Astrocyte of the hippocampus (primary cell): Measurements from ENCODE around the gene NMNAT1.
"Not testable (repeated sequence)": the region's sequence is repeated elsewhere in the genome, so short reads cannot be mapped to it uniquely, and the experiment has no call there.

ENCODE experiments used
- DNase-seq: peaks from one replicate; pipeline ENCODE4 v3.0.0; 2011; ENCODE audit warnings: low read depth, low spot score

NMNAT1 gene

DNA sequence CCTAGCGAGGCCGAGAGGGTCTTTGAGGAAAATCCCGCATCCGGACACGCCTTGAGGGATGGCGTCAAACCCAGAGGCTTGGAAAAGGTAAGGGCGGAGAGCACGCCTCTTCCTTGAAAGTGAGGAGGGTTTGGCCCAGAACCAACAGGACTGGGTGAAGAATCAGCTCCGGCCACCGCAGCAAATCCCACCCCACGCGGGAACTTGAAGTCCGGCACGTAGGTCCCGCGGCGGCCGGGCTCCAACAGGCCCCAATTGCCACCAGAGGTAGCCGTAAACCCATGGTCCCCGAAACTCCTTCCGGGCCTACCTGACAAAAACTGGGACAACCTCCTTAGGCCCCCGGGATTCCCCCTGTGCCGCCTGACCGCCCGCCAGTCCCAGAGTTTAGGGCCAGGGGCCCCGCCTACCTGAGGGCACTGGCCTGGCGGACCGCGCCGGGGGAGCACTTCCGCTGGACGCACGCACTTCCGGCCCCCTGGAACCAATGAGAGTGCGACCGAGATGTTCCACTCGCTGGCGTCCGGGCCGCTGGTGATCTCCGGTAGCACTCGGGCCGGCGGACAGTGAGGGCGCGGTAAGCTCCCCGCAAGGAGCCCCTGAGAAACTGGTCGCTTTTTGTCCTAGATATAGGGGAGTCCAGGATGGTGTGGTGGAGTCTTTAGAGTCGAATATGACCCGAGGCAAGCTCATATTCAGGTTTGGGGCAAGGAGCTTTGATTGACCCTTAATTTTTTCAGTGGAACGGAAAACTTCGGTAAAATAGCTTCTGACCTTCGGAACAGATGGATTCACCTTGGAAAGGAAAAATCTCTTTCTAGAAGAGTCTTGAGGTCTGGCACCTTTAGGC lies at the start of gene NMNAT1, which contains the start of gene LZIC:
Gene NMNAT1, plus strand, starts transcription at position 537 of the 850 bp plus-strand sequence. CDS start 28,599 bp downstream, outside the sequence.
Gene LZIC, minus strand, starts transcription at position 453 of the 850 bp plus-strand sequence. CDS start 6,772 bp downstream, outside the sequence.
- DNase-seq, result peak; percentile 98

DNA sequence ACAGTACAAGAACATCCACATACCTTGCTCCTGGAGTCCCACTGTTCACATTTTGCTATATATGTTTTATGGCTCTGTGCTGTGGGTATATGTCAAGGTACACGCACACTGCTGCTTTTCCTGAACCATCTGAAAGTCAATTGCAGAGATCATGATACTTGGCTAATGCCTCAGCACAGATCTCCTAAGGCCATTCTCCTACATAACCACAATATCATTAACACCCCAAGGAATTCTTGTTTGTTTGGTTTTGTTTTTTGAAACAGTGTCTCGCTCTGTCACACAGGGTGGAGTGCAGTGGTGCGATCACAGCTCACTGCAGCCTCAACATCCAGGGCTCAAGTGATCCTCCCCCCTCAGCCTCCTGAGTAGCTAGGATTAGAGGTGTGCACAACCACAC lies 49.2 kb upstream of the NMNAT1 start:
- DNase-seq, result no peak

DNA sequence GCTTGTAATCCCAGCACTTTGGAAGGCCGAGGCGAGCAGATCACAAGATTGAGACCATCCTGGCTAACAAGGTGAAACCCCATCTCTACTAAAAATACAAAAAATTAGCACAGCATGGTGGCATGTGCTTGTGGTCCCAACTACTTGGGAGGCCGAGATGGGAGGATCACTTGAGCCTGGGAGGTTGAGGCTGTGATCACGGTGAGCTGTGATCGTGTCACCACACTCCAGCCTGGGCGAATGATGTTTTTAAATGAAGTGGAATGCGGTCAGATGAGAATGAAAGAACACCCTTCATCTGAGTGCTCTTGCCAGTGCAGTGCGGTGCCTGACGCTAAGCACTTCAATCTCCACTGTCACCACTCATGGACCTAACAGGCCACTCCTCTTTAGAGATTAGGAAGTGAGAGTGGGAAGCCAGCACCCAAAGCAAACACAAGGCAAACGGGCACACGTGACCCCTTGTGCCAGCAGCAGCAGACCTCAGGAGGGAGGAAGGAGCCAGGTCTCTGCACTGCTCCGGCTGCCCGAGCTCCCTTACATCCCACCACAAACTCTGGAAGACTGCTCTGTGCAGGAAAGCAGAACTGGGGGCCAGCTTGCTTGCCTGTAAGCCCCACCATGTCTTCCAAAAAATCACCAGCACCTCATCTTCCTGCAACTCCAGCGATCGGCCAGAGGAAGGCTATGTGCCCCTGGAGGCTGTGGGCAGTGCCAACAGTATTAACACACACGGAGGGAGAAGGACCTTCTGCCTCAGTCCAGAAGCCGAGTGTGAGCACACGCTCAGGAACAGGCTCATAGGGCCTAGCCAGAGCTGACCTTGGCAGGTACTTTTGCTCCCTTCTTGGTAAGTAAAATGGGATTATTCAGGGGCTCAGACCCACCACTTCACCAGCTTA lies 42.9 kb upstream of the NMNAT1 start:
- no peak for DNase-seq

DNA sequence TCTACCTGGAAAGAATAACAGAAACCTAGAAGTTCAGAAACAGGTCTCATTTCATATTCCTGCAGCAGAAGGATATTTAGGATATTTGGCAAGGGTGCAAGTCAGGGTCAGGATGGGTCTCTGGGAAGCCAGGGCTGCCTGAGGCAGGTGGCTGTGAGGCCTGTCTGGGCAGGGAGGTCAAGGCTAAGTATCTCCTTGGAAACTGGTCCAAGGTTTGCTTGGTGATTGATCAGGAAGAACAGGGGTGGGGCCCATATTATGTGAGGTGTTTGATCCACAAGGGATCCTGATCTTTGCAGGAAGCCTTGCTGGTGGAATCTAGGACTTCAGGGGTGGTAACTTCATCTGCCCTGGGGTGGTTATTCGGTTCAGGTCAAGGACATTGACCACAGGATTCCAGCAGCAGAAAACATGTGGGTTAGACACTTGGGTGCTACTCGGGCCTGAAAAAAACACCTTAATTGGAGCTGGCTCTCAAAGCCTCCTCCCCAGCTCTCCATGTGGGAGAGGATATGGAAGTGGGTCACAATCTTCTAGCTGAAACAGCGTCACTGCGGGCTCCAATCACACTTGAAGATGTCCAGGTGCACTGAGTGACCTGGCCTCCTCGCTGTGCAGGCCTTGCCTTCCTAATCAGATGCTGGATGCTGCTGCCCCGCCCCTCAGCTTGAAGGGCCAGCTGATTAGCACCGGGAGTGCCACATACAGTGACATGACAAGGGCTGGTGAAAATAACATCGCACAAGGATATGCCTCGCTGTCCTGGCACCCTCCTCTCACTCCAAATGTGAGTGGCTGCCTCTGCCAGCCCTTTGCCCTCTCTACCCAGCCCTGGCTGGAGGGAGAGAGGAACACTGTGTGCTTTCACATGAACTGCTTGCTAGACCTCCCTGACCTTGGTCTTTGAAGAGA lies 41.9 kb upstream of the NMNAT1 start:
- DNase-seq, result no peak

DNA sequence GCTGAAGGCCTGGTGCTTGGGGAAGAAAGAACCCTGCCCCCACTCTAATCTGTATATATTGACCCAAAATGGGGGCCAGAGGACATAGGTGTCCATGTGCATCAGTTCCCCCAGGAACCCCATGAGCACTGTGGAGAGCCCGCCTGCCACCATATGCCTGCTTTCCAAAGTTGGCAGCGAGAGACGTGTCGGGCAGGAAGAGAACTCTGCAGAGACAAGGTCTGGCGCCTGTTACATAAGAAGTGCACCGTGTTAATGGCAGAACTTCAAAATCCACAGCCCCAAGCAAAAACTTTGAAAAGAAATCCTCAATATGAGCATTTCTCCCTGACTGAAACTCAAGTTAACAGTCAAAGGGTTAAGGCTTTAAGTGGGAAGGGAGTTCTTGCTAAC lies 41.2 kb upstream of the NMNAT1 start:
- no peak for DNase-seq

DNA sequence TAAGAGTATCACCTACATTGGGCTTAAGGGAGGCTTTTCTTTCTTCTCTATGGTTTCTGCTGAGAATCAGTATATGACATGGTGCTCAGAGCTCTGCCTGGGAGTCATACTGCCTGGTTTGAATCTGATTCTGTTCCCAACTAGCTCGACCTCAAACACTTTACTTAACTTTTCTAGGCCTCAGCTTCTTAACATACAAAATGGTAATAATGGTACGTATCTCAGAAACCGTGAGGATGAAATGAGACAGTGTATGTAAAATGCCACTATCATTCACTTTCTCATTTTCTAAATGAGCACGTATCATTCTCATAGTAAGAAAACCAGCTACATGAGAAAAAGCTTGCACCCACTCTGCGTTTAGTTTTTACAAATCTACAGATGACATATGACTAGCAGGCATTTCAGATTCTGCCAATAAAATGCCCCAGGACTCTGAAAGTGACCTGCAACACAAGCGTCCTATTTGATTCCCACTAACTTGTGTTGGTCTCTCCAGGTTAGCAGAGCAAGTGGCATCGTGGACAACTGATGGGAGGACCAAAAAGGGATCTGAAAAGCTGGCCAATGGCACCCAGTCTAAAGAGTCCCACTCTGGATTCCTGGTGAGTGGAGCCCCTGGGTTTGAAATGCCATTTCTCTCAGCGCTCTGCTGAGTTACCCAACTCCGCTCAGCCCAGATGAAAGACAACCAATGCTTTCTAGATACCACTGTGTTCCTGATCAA lies 39.3 kb upstream of the NMNAT1 start:
- no peak for DNase-seq

DNA sequence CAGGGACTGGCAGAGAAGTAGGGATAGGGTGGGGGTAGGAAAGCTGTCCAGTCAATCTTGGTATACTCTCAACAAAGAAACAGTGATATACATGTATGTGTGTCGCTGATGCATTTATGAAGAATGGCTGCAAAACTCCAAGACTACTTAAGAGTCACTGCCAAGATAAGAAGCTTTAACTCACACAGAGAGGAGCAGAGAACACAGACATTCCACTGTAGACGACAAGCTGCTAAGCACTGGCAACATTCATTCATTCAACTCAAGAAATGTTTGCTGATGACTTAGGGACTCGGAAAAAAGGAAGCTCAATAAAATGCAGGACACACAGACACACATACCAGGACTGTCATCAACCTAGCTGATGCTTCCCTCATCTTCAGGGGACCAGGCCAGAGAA lies 38.7 kb upstream of the NMNAT1 start:
- DNase-seq, result peak; percentile 33

DNA sequence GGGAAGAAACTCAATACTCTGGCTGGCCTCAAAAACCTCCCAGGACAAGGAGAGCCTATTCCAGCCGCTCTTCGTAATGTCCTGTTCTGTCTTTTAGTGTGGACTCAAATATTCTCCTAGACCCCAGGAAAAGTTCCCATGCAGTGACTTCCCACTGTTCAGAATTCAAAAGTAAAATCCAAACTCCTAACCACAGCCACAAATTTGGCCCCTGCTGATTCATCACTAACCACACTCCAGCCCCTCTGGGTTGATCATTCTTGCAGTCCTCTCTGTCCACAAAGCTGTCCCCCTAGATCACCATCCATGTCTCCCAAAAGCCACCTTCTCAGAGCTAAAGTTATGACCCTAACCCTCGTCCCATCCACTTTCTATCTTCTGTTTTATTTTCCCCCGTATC lies 38.3 kb upstream of the NMNAT1 start:
- DNase-seq, result peak; percentile 69

DNA sequence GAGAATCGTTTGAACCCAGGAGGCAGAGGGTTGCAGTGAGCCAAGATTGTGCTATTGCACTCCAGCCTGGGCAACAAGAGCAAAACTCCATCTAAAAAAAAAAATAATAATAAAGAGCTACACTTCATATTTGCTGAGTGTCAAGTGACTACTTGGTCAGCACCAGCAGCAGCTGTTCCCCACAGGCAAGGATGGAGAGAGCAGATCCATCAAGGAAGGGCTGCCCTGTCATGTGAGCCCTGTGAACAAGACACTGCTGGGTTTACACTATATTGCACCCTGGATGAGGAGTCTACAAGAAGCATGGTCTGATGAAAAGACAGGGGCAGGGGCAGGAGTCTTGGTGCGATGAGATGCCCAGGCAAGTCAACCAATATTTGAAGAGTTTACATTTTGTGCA lies 36.8 kb upstream of the NMNAT1 start:
- DNase-seq, result no peak

DNA sequence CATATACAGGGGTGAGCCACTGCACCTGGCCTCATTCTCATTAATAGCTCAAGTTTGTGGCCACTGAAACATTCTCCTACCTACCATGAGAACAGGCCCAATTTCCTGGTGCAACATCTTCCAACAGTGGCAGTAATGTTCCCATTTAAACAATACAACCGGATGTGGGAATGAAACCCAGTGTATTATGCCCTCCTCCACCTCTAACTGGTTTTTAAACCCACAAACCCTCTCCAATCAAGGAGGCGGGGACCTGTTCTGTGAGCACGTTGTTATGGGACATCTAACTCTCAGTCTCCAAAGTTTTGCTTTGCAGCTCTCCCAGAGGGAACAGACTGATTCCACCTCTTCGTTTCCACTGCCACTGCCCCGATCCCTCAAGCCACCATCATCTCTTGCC lies 35.8 kb upstream of the NMNAT1 start:
- no peak for DNase-seq

DNA sequence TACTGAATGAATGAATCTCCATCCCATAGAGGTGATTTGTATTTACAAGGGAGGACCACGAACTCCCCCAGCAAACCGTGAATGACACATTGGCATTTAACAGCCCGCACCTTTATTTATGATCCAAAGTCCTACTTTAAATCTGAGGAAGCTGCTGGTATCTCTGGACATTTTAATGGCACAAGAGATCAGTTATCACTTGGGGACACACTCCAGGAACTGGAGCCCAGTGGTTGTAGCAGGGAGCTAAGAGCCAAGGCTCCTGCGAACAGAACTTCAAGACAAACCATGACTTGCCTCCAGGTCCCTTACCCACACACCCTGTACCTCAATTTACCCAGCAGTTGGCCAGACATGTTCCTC lies 34.4 kb upstream of the NMNAT1 start:
- no peak for DNase-seq

DNA sequence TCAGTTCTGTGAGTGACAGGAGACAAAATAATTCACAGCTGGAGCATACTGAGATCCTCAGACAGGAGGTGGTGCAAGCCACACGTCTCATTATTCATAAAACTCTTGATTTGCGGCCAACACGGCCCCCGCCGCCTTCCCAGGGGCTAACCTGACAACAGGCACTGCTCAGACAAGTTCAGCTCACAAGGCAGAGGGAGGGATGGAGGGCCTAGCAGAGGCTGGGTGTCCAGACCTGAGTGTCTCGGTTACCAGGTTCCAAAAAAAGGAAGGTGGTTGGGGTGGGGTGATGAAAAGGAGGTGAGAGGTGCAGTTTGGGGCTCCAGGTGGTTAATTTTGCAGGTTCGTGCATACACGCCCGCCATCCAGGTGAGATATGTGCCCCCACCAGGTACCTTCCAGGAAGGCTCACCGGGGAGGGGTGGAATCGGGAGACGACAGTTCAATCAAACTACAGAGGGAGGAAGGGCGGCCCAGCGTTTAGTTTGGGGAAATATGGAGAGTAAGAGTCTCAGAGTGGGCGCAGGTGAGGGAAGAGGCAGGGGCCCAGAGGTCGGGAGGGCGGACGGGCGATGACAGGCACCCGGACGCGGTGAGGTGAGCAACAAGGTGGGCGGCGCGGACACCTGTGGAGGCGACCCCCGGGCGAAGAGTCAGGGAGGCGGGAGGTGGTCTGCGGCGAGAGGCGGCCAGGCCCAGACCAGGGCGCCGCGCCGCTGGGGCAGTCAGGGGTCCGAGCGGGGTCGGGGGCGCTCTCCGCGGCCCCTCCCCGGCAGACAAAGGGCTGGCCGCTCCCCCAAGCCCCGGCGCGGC lies 33.8 kb upstream of the NMNAT1 start:
- DNase-seq, result peak; percentile 53

DNA sequence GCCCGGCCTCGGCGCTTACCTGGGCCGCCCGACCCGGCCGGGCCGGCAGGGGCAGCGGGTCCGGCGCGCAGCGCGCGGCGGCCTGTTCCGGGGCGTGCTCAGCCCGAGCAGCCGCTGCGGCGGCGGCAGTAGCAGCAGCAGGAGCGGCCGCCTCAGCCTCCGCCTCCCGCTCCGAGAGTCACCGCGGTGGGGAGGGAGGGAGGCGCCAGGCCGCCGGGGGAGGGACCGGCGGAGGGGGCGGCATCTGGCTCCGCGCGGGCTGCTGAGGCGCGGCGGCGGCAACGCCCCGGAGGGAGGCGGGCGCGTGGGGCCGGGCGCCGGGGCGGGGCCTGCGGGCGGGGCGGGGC lies 33.2 kb upstream of the NMNAT1 start, which contains the start of gene CTNNBIP1:
Gene CTNNBIP1, minus strand, starts transcription at position 194 of the 347 bp plus-strand sequence. CDS start 38,205 bp downstream, outside the sequence.
- no peak for DNase-seq

DNA sequence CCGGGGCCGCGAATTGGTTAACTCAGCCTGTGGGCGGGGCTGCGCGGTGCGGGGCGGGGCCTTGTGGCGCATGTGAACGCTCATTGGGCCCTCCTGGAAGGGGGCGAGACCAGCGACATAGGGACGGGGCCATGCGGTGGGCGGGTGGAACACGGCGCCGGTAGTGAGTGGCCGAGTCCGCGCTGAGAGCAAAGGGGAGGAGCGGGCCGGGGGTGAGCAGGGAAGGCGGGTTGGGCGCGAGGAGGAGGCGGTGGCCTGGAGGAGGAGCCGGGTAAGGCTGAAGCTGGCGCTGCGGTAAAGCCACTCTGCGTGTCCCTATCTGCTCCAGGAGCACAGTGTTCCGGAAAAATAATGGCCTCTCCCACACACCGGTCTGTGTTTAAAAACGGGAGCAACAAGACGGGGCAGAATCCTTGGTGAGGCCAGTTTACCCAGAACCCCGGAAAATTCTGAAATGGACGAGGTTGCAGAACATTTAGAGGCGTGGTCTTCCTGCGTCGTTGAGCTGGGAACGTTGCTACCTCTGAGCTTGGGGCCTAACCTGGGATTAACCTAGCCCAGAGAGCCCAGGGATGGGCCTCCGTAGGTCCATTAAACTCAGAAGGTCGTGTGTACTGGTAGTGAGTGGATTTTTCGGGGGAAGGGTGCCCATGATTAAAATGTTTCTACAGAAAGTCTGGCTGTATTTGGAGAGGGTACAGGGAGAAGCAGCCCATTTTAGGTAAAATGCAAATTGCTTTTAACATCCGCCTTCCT lies 32.7 kb upstream of the NMNAT1 start:
- DNase-seq, result peak; percentile 100

DNA sequence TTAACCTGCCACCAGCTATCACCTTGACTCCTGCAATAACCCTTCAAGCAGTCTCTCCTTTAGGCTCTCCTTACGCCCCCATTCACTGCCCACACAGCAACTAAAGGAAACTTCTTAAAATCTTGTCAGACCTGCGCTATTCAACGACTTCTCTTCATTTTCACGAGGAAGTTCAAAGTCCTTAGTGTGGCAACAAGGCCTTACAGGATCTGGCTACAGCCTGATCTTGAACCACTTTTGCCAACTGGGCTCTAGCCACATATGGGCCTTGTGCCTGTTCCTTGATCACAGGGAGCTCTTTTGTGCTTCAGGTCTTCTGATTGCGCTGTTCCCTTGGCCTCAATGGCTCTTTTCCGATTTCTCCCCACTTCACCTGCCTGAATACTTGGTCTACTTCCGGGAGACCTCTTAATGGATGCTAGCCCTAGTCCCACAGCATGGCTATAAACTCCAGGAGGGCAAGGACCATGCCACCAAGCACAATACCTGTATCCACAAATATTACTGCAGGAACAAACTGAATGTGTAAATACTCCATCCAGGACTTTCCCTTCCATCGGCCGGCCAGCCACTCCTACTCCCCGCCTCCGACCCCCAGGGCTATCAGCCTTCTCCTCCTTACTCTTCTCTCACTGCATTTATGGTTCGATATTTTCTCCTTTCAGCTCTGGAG lies 30.9 kb upstream of the NMNAT1 start:
- DNase-seq, result no peak

DNA sequence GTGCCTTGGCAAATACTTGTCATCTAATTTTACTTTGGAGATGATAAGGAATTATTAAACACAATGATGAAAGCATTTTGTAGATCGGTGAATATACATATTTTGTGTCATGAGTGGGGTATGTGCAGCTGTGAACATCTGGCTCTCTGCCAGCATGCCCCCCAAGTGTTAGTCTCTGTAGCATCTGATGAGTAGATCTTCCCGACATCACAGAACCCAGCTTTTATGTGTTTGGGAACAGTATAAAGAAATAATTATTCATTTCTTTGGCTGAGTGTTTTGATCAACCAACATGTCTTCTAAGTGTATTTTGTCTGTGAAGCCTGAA lies 28.7 kb upstream of the NMNAT1 start:
- DNase-seq, result no peak

DNA sequence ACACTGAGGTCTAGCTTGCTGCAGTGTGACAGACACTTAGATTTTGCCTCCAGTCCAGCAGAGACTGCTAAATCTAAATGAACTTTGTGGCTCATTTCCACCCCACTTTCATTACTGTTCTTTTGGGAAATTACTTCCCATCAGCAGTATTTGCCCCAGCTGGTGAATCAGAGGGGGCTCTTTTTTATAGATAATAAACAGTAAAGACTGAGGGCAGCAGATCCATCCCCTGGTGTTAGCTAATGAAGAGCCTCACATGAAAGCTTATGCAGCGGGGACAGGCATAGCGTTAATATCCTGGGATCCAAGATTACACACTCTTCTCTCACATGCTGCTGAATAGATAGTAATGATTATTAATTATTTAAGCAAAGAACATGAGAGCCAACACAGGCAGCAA lies 26.8 kb upstream of the NMNAT1 start:
- DNase-seq, result no peak

DNA sequence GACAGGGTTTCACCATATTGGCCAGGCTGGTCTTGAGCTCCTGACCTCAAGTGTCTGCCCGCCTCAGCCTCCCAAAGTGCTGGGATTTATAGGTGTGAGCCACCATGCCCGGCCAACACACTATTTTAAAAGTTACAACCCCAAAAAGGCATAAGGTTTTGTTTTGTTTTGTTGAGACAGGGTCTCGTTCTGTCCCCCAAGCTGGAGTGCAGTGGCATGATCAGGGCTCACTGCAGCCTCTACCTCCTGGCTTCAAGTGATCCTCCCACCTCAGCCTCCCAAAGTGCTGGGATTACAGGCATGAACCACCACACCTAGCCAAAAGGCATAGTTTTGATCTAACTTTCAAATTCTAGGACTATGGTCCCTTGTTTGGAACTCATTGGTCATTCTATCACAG lies 25.8 kb upstream of the NMNAT1 start:
- DNase-seq, result not testable (repeated sequence)

DNA sequence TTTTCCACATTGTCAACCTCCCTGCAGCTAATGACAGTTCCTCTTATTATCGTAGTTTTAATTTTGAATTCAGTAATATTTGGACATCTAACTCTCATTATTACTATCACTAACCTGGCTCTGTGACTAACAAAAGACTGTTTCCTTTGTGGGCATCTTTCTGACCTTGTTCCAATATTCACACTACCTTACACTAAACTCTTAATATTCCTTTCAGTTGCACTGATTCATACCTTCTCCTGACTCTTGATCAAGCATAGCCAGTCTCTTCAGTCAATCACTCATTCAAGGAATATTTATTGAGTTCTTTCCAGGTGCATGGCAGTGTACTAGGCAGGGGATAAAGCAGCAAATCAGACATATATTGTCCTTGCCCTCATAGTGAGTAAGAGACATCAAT lies 25.4 kb upstream of the NMNAT1 start:
- no peak for DNase-seq
